T-helper 2 cell treated with Interferon-gamma antibody and Interleukin-4, amounts not matched to agents 100 ng/mL and 5 ng/mL, for 36 hours (primary cell): ENCODE results near the gene CD99L2. TPM values are rescaled to one million over a fixed set of nuclear protein-coding genes. Genes with fewer than 3 reads are reported as not detected.

Source experiments
- intact Hi-C: fragments of 100-400 bp; cut with micrococcal nuclease; formaldehyde crosslinking; loops from one replicate; pipeline ENCODE4 v1.15.1; 2023
- total RNA-seq: library from RNA; stranded (reverse); gene quantifications from 2 replicates; pipeline ENCODE4 v1.2.3, GENCODE V29; 2022

Gene CD99L2, protein sequence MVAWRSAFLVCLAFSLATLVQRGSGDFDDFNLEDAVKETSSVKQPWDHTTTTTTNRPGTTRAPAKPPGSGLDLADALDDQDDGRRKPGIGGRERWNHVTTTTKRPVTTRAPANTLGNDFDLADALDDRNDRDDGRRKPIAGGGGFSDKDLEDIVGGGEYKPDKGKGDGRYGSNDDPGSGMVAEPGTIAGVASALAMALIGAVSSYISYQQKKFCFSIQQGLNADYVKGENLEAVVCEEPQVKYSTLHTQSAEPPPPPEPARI
- total RNA-seq = 13.0 and 13.4 TPM in 2 replicates

GRCh38 chrX:150898343-150899190, at the start of gene CD99L2:
TSS of gene CD99L2 (minus strand) at chrX:150898668. CDS start at chrX:150898588, 80 bp downstream.
- intact Hi-C loops = loop anchor here (1.0 to 10.0 kb wide), 8 partner anchors 85 to 964 kb away; partner anchors contain the start of genes EOLA2, HMGB3, MTM1 and MTMR1

DNA sequence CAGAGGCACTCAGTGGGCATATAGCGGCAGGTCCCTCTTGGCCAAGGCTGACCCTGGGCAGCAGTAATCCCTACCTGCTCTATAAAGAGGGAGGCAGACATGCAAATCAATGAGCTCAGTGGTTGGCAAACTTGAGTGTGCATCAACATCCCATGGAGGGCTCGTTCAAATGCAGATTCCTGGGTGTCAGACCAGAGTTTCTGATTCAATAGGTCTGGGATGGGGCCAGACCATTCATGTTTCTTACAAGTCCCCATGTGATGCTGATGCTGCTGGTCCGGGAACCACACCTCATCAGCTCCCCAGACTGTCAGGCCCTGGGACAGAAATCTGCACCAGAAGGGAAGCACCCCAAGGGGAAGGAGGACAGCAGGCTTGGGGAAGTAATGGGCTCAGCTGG, 45.8 kb upstream of the CD99L2 start:
- intact Hi-C loops = no loop called here

DNA sequence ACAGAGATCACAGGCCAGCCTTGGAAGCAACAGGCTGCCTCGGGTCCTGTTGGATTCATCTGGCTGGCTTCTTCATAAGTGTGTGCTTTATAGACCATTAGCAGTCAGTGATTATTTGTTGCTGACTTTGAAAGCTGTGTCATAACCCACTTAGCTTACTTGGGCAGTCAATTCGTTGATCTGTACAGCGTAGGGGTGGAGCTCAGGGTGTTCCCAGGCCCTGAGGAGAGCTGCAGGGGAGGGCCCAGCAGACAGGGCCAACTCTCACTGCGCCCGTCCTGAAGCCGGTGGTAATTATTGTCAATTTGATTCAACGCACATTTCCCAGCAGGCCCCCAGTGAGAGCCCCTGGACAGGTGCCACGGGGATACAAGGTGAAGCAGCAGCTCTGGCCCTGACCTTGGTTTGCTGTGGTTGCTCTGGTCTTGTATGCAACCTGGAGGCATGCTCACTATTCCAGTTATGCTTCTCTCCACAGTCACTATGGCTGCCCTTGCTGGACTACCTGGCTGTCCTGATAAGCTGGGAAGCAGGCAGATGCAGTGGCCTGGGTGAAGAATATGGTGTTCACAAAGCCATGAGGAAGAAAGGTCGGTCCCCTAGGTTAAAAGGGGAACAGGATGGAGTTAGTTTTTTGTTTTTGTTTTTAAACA, 44.6 kb upstream of the CD99L2 start:
- intact Hi-C loops = no loop called here

DNA sequence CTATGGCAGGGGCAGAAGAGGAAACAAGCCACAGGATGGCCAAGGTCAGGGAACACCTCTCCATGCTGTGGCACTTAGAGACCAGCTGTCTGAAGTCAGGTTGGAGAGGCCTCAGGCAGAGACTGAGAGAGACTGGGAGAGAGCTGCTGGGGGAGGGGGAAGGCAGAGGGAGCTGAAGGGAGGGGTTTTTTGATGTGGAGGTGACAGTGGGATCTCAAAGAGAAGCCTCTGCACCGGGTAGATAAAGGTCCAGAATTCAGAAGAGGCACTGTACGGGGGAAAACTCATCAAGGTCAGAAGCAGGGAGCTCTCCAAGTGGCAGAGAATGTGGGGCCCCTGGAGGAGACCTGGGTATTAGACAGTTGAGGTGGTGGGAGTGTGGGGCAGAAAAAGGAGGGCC, 43.1 kb upstream of the CD99L2 start:
- intact Hi-C loops = no loop called here

DNA sequence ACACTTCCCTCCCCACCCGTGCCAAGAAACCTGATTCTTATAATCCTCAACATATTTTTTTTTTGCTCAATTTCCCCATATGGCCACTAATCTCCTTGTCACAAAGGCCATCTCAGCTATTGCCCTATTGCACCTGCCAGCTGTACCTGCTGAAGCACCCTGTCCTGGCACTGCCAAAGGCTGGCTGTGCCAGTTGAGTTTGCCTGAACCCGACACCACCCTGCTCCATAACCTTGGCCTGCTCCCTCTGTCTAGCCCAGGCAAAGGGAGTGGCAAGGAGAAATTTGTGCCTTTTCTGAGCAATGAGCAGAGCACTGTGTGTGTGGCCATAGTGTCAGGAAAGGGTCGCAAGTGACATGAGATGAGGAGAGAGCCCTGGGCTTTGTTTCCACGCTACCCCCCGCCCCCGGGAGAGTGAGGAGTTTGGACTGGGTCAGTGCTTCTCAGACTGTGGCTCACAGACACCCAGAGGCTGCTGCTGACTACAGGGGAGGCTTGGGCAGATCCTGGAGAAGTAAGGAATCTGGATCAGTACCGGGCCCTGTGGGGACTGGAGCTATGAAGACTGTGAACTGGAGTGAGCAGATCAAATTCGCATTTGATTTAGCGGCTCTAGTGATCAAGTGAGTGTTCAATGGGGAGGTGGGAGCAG, 42.5 kb upstream of the CD99L2 start:
- intact Hi-C loops = no loop called here

DNA sequence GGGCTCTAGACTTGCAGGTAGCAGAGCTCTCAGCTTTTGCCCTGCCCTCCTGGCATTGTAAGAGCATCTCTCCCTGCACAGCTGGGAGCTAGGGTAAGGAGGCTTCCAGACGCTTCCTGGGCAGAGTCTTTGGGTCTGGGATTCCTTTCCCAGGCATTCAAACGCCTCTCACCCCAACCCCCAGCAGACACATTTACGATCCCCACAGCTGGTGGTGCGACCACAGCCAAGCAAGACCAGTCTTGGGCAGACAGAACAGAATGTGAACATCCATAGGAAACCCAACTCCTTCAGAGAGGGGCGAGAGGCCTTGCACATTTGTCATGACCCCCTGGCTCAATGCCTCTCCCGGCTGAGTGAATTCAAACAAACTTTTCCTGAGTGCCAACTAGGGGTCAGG, 38.1 kb upstream of the CD99L2 start:
- intact Hi-C loops = no loop called here

DNA sequence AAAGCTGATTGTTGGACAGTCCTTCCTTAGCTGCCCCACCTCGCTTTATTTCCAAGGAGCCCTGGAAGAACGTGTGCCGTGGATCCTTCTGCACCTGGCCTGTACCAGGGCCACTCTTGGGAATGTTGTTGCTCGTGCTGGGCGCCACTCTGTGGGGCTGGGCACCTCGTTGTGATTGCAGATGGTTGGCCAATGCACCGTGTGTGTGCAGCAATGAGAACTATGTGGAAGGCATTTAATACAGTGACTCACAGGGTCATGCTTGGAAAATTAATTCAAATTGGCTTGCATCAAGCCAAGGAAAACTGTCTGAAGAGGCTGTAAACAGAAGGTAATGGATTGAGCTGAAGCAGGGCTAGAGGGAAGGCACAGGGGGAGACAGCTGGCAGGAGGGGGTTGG, 37.0 kb upstream of the CD99L2 start:
- intact Hi-C loops = no loop called here

- intact Hi-C loops = no loop called here
Observed at GRCh38 chrX:150934453-150934852, 36.0 kb upstream of the CD99L2 start.

DNA sequence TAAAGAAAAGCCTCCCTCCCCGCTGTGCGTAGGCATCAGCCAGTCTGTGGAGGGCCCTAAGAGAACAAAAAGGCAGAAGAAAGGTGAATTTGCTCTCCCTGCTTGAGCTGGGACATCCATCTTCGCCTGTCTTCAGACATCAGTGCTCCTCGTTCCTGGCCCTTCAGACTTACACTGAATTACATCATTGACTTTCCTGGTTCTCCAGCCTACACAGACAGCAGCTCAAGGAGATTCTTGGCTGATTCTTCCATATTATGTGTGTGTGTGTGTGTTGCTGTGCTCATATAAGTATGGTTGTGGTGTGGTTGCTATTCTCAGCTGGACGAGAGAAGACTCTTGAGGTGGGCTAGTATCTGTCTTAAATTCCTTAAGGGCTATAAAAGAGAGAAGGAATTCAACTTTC, 35.5 kb upstream of the CD99L2 start:
- intact Hi-C loops = no loop called here

DNA sequence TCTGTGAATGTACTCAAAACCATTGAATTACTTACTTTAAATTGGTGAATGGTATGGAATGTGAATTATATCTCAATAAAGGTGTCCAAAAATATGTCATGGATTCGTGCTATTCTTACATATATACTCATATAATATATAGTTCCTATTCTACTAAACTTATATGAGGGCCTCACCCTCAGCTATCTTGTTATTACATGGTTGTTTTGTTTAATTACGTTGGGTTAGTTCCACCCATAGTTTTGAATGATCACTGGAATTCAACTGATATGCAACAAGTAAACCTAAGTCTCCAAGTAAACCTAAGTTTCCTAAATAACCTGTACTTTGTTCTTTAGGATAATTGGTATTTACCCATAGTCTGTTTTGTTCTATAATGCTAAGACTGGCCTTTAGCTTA, 30.6 kb upstream of the CD99L2 start:
- intact Hi-C loops = no loop called here

GRCh38 chrX:150926791-150927190, 28.3 kb upstream of the CD99L2 start:
- intact Hi-C loops = no loop called here

- intact Hi-C loops = no loop called here
Observed at GRCh38 chrX:150926304-150926703, 27.8 kb upstream of the CD99L2 start.

GRCh38 chrX:150919401-150919800, 20.9 kb upstream of the CD99L2 start:
- intact Hi-C loops = no loop called here

GRCh38 chrX:150913511-150913910, 15.0 kb upstream of the CD99L2 start:
- intact Hi-C loops = no loop called here

- intact Hi-C loops = no loop called here
Observed at GRCh38 chrX:150907474-150907873, 9.0 kb upstream of the CD99L2 start.

DNA sequence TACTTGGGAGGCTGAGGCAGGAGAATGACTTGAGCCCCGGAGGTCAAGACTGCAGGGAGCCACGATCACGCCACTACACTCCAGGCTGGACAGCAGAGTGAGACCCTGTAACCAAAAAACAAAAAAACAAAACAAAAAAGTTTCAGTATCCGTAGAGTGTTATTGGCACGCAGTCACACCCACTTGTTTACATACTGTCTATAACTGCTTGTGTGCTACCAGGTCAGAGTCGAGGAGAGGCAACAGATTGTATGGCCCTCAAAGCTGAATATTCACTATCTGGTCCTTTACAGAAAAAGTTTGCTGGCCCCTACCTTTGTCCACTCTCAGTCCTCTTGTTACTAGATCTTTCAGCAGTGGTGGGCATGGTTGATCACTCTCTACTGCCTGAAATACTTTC, 8.2 kb upstream of the CD99L2 start:
- intact Hi-C loops = no loop called here

- intact Hi-C loops = no loop called here
Observed at GRCh38 chrX:150905293-150905692, 6.8 kb upstream of the CD99L2 start.

DNA sequence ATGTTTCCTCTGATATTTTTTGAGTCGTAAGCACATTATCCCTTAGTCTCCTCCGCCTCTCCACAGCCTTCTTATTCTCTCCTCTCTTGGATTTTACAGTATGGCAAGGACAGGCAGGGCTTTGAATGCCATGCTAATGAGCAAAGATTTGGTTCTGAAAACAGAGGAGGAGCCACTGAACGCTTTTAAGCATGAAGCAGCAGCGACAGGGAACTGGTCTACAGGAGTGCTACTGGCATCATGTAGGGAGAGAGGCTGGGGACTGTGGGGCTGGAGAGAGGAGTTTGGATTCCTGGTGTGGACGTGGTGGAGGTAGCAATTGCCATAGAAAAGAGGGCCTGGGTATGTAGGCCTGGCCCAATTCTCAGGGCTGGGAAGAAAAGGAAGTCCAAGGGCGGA, 4.6 kb upstream of the CD99L2 start:
- intact Hi-C loops = no loop called here

- intact Hi-C loops = no loop called here
Observed at GRCh38 chrX:150902434-150903109, 4.1 kb upstream of the CD99L2 start.

DNA sequence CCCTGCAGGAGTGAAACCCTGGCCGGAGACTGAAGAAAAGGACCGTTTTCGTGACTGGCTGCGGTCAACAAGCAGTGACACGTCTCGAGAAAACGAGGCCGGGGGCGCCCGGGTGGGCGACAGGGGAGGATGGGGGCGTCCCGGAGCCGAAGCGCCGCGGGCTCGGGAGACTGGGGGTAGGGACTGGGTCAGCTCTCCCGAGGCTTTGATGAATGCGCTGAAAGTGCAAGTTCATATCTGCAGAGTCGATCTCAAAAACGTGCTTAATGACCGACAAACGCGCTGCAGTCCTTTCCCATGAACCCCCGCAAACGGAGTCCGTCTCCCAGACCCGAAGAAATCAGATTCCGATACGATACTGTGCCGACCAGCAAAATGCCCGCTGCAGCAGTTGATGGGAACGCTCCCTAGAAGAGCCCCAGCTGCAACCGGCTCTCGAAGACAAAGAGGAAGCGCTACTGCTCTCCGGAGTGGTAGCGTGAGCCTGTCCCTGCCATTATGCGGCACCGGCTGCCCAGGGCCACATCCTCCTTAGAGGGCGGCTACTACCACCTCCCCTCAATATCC, 806 bp upstream of the CD99L2 start:
- intact Hi-C loops = loop anchor here (1.0 to 10.0 kb wide), 7 partner anchors 127 to 964 kb away; partner anchors contain the start of genes EOLA2, MTM1, MTMR1 and VMA21
